Measurements from ENCODE around the gene OR2T6. TPM values are rescaled to one million over a fixed set of nuclear protein-coding genes. Genes with fewer than 3 reads are reported as not detected.

The OR2T6 gene
- polyA plus RNA-seq, 2 of the 4 experiments (the other 2 are of a cell fraction): not detected

GRCh38 chr1:248380854-248381253, 5.3 kb downstream of the OR2T6 start (continued):
- TF ChIP-seq MAX (IDR thresholded peaks at IDR 0.05) (no peak), RFX5 (IDR thresholded peaks at IDR 0.05) (no peak), CBX8 (IDR thresholded peaks at IDR 0.05) (no peak), REST (IDR thresholded peaks at IDR 0.05) (no peak), JUN (IDR thresholded peaks at IDR 0.05) (no peak)

- no peaks in the 10 kb centered on the region for H3K4me1 ChIP-seq
- FAIRE-seq: no peak
- H3K9me3 ChIP-seq: no peaks in the 10 kb centered on the region
- no peak for DNase-seq (ENCODE audit: low read depth in 1 of 2, low spot score in 1 of 2)
- no peak overlapping the region for H3K27ac ChIP-seq
- H3K4me2 ChIP-seq: no peak overlapping the region
- CTCF ChIA-PET: no interaction called here
- H3K4me3 ChIP-seq: no peak overlapping the region
- 2% methylated on average over 2 of the region's 2 CpGs for WGBS (ENCODE audit: missing lambda C conversion rate)
- POLR2A ChIA-PET: no interaction called here
- ATAC-seq: no peak
- no peak for TF ChIP-seq ESRRA (IDR thresholded peaks at IDR 0.05; ENCODE audit: borderline replicate concordance, low read length)
- TF ChIP-seq ELK1 (IDR thresholded peaks at IDR 0.05; ENCODE audit: low read depth, low read length): no peak
- no peak for TF ChIP-seq RFX5 (IDR thresholded peaks at IDR 0.05)
- no peak for TF ChIP-seq PBX3 (IDR thresholded peaks at IDR 0.05)
- no peak for TF ChIP-seq SMC3 (IDR thresholded peaks at IDR 0.05)
- TF ChIP-seq CEBPB (IDR thresholded peaks at IDR 0.05): no peak
- TF ChIP-seq EP300 (IDR thresholded peaks at IDR 0.05): no peak
- no peak for TF ChIP-seq KDM5A (IDR thresholded peaks at IDR 0.05)
- TF ChIP-seq EHF (CRISPR knock-in tag; IDR thresholded peaks at IDR 0.05): no peak
- no peak for TF ChIP-seq EHMT2 (IDR thresholded peaks at IDR 0.05; ENCODE audit: low read depth)
- no peak for TF ChIP-seq CHD4 (IDR thresholded peaks at IDR 0.05; ENCODE audit: borderline replicate concordance)
- no peak for TF ChIP-seq RCOR1 (IDR thresholded peaks at IDR 0.05; ENCODE audit: low read depth, low read length)
- no peak for TF ChIP-seq USF2 (IDR thresholded peaks at IDR 0.05)
- TF ChIP-seq POLR2A (IDR thresholded peaks at IDR 0.05; ENCODE audit: low read length): no peak
- TF ChIP-seq CHD2 (IDR thresholded peaks at IDR 0.05; ENCODE audit: low read length, partially characterized antibody): no peak
- TF ChIP-seq CTCF (IDR thresholded peaks at IDR 0.05): no peak
- TF ChIP-seq NR3C1 (IDR thresholded peaks at IDR 0.05): no peak
- no peak for TF ChIP-seq FOXS1 (CRISPR knock-in tag; IDR thresholded peaks at IDR 0.05)
- TF ChIP-seq BCL3 (IDR thresholded peaks at IDR 0.05): no peak
These were observed 12.9 kb downstream of the OR2T6 start for GRCh38 chr1:248388426-248388825.
